IPS-NIHi11 (cell line): ENCODE results near the gene C1QC.
A peak's percentile ranks its signal among the peaks of the same experiment; 100 is the strongest.

Experiments used
- DNase-seq: peaks from one replicate; pipeline ENCODE4 v3.0.0; 2012; ENCODE audit warnings: mixed read lengths, low spot score

The C1QC gene

GRCh38 chr1:22619798-22620197, 23.6 kb upstream of the C1QC start:
- no peak for DNase-seq

- DNase-seq = no peak
Observed at GRCh38 chr1:22621761-22622160, 21.7 kb upstream of the C1QC start.

DNA sequence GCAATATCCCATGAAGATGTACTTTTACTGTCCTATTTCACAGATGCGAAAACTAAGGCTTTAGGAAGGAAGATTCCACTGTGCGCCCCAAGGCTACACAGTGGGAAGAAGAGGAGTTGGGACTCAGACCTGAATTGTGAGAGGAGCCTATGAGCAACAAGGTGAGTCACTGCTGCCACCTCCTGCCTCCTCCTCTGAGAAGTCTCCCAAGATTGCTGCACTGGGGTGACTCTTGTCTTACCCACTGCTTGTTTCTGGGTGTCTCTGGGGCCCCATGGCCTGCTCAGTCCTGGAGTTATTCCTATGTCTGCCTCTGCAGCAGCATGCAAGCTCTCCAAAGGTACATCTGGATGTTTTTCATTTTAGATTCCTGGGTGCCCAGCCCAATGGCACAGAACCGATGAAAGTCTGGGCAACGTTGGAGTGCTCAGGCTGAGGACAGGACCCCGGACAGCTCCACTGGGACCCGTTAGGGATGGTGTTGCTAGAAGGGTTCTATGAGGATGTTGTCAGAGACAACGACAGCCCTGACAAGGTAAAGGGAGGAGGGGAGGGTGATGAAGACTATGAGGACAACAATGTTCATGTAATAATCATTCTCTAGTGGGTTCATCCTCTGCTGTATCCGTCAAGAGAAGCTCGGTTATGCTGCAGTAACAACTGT, 18.0 kb upstream of the C1QC start:
- peak; percentile 73 for DNase-seq

- DNase-seq = no peak
Observed at GRCh38 chr1:22626237-22627157, 16.9 kb upstream of the C1QC start.

- DNase-seq = no peak
Observed at GRCh38 chr1:22627331-22627730, 16.1 kb upstream of the C1QC start.

GRCh38 chr1:22628698-22629444, 14.6 kb upstream of the C1QC start:
- DNase-seq = no peak

DNA sequence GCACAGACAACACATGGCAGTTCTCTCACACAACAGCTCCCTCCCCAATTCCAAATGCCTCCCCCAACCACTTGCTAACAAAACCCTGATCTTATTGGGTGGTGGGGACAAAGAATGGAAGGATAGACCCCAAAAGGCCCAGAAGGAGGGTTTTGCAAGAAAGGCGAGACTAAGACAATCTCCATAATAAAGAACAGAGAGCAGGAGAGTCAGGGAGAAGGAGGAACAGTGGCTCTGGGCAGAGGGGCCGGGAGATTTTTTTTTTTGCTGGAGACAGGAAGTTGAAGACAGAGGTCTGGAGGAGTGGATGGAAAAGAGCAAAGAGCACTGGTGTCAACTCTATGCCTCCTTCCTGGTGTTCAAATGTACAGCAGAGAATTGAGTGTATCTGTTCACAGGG, 13.5 kb upstream of the C1QC start:
- peak; percentile 56 for DNase-seq

DNA sequence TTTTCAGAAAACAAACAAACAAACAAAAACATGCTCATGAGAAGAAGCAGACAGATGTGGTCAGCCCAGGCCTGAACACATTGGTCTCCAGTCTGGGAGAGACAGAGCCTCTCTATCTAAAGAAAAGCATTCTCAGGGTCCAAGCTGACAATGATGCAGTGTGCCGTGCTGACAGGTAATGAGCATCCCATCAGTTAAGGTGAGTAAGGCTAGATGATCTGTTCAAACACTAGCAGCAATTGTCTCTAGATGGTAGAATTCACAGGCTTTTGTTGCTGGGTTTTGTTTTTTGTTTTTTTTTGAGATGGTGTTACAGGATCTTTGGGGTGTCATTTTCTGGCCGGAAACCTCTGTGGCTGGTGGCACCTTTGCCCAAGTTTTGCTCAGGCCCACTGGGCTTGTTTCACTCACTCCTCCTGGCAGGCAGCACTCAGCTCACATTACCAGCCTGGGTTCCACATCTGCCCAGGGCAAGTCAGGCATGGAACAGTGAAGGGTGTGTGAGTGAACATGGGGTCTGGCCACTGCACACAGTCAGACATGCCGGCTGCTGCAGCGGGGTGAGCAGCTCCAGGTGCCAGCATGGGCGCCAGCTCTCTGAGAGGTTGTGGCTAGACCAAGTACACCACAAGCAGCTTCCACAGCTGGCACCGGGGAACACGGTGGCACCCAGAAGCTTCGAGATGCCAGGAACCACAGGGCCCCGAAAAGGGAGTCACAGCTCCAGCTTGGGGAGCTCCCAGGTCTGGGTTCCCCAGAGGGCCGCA, 9.6 kb upstream of the C1QC start:
- no peak for DNase-seq

GRCh38 chr1:22635436-22635835, 8.0 kb upstream of the C1QC start:
- no peak for DNase-seq

- DNase-seq = no peak
Observed at GRCh38 chr1:22636353-22636752, 7.1 kb upstream of the C1QC start, which contains the start of gene C1QA. TSS of gene C1QA (plus strand) at chr1:22636628. CDS start at chr1:22637617, 989 bp downstream.

DNA sequence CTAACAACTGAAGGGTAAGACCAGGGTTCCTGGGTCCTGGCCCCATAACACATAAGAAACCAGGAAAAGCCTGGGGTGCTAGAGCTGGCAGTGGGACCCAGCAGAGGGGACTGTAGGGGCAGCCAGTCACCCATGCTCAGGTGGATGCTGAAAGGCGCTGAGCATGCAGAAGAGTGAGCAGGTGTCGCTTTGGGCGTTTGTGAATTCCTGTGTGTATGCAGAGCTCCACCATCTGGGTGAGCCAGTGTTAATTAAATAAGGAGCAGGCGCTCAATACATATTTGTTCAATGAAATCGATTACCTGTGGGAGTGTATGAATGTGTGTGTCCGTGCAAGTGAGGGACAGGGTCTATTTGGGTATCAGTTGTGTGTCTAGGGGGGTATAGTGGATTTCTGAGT, 6.5 kb upstream of the C1QC start:
- no peak for DNase-seq

DNA sequence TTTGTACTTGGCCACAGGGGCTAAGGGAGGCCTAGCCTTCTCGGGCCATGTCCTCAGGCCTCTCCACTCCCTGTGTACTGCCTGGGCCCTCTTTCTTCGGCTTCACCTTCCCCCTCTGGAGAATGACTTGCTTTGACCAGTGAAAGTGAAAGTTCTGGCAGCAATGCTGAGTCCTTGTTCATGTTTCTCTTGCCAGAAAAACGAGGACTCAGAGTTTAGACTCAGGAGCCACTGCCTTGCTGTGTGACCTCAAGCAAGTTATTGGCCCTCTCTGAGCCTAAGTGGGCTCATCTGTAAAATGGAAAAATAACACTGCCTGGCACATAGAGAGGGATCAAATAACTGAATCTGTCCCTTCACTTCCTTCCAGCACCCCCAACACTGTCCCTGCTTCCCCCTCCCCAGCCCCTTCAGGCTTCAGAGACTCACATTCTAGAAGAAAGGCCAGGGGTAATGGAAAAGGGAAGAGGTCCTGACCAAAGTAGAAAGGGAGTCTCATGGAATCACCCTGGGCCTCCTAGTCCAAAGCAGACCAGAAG, 5.5 kb upstream of the C1QC start:
- DNase-seq = no peak

DNA sequence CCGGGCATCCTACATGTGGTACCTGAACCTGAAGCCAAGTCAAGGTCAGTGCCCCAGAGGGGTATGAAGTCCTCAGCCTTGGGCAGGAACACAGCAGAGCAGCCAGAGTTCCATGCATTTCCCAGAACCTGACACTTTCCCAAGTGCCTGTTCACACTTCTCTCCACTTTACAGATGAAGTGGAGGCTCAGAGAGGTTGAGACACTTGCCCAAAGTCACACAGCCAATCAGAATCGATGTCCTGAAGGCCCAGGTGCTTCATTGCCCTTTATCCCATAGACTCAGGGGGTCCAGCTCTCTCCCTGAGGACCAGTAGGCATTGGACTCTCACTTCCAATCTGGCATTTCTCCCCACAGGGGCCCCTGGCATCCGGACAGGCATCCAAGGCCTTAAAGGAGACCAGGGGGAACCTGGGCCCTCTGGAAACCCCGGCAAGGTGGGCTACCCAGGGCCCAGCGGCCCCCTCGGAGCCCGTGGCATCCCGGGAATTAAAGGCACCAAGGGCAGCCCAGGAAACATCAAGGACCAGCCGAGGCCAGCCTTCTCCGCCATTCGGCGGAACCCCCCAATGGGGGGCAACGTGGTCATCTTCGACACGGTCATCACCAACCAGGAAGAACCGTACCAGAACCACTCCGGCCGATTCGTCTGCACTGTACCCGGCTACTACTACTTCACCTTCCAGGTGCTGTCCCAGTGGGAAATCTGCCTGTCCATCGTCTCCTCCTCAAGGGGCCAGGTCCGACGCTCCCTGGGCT, 4.8 kb upstream of the C1QC start:
- no peak for DNase-seq

DNA sequence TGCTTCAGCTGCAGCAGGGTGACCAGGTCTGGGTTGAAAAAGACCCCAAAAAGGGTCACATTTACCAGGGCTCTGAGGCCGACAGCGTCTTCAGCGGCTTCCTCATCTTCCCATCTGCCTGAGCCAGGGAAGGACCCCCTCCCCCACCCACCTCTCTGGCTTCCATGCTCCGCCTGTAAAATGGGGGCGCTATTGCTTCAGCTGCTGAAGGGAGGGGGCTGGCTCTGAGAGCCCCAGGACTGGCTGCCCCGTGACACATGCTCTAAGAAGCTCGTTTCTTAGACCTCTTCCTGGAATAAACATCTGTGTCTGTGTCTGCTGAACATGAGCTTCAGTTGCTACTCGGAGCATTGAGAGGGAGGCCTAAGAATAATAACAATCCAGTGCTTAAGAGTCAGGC, 4.1 kb upstream of the C1QC start:
- peak; percentile 78 for DNase-seq

GRCh38 chr1:22641247-22641646, 2.2 kb upstream of the C1QC start:
- no peak for DNase-seq

DNA sequence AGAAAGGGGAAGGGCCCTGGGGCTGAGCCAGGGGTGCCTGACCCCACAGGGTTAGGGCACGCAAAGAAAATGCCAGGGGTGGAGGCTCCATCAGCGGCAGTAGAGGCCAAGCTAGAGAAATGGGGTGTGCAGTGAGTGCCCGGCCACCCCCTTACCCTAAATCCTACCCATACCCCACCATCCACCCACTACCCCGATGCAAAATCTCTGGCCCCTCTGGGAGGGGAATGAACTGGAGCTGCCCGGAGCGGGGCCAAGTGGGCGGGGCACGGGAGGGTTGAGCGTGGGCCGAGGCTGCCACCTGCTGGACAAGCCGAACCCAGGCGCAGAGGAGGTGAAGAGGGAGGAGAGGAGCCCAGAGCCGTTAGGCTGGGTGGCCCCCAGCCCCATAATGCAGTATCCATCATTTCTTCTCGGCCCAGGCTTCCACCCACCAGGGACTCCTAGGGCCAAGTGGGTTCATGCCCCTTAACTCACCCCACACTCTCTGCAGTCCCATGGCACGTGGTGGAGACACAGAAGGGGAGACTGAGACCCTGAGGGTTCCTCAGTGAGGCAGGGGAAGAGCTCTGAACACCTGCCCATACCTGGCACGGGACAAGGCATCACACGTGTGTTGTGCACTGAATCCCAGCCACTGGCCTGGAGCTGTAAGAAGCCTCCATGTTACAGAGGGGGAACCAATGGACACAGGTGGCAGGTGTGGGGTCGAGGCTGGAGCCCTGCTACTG, 1.4 kb upstream of the C1QC start:
- DNase-seq = peak; percentile 94

DNA sequence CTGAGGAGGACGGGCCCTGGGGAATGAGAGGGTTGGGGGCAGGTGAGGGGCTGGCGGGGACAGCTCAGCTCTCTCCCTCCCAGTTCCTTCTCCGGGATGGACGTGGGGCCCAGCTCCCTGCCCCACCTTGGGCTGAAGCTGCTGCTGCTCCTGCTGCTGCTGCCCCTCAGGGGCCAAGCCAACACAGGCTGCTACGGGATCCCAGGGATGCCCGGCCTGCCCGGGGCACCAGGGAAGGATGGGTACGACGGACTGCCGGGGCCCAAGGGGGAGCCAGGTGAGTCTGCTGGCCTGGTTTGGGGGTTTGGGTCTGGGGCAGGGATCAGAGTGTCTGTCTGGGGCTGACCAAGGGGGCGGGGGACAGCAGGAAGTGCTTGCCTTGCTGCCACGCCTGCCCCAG, 495 bp downstream of the C1QC start:
- no peak for DNase-seq

DNA sequence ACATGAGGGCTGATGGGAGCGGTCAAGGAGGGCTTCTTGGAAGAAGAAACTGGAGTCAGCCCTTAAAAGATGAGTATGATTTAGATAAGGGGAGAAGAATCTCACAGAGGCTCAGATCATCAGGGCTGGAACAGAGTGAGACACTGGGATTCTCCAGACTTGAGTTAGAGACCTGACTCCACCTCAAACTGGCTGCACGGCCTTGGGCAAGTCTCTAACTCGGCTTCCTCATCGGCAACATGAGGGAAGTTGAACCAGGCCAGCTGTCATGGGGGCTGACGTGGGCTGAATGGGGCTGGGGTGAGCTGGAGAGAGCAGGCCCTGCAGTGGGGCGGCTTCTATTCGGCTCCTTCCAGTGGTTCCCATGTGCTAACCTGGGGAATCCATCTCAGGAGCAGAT, 2.5 kb downstream of the C1QC start:
- DNase-seq = no peak

DNA sequence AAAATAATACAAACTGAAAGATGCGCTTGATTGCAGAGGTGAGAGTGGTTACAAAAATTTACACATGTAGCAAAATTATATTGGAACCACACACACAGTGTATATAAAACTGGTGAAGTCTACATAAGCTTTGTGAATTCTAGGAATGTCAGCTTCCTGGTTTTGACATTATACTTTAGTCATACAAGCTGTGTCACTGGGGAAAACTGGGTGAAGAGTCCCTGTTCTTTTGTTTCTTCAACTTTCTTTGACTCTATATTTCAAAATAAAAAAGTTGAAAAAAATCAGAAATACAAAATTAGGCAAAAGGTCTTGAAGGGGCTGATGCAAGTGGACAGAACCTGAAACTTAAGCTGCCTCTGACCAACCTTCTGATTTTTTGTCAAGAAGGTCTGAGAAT, 3.0 kb downstream of the C1QC start:
- no peak for DNase-seq

DNA sequence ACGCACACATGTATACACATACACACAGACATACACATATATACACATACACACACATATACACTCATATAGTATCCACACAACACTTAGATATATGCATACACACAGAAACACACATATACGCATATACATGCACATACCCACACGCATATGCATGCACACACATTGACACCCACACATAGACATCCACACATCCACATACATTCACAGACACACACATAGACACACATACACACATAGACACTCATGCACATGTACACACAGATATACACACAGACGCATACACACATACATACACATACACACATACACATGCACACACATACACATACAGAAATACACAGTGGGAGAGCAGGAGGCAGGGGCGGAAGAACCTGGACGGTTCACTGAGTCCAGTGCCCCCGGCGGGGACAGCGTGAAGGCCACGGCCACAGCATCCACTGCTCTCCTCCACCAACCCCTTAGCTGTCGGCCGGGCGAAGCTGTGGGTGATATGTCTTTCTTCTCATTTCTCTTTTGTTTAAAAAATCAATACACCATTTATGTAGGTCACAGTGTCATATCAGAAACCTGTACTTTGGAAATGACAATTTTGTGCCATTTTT, 6.8 kb downstream of the C1QC start:
- no peak for DNase-seq
